Measurements from ENCODE around the gene SRA1.

SRA1 gene

GRCh38 chr5:140570488-140570887, 13.2 kb upstream of the SRA1 start:
- no peak for DNase-seq (ENCODE audit: low spot score)

DNA sequence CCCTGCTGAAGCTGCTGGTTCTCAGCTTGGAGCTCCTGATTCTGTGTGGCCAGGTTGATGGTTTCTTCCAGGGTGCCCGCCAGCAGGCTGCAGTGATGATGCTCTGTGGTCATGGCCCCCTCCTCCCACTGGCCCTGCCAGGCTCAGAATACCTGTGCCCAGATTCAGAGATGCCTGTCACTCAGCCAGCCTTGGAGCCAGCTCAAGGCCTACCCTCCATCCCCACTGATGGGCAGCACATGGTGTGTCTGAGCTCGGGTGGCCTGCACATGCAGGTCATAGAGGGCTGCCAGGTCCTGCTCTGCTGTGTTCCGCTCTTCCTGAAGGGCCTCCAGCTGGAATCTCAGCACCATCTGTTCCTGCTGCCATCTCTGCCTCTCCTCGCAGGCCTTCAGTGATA, 12.8 kb upstream of the SRA1 start:
- DNase-seq (ENCODE audit: low spot score), result no peak

GRCh38 chr5:140569197-140569596, 11.9 kb upstream of the SRA1 start:
- DNase-seq (ENCODE audit: low spot score), result no peak

- no peak for DNase-seq (ENCODE audit: low spot score)
Measured at GRCh38 chr5:140568443-140569063, 11.3 kb upstream of the SRA1 start.

GRCh38 chr5:140567871-140568270, 10.6 kb upstream of the SRA1 start:
- no peak for DNase-seq (ENCODE audit: low spot score)

DNA sequence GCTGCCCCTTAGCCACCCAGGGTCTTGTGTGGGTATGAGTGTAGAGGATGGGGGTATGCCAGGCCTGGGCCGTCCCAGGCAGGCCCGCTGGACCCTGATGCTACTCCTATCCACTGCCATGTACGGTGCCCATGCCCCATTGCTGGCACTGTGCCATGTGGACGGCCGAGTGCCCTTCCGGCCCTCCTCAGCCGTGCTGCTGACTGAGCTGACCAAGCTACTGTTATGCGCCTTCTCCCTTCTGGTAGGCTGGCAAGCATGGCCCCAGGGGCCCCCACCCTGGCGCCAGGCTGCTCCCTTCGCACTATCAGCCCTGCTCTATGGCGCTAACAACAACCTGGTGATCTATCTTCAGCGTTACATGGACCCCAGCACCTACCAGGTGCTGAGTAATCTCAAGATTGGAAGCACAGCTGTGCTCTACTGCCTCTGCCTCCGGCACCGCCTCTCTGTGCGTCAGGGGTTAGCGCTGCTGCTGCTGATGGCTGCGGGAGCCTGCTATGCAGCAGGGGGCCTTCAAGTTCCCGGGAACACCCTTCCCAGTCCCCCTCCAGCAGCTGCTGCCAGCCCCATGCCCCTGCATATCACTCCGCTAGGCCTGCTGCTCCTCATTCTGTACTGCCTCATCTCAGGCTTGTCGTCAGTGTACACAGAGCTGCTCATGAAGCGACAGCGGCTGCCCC, 10.0 kb upstream of the SRA1 start:
- DNase-seq (ENCODE audit: low spot score), result no peak

GRCh38 chr5:140566665-140567064, 9.4 kb upstream of the SRA1 start:
- DNase-seq (ENCODE audit: low spot score), result no peak

GRCh38 chr5:140565780-140566095, 8.5 kb upstream of the SRA1 start:
- no peak for DNase-seq (ENCODE audit: low spot score)

DNA sequence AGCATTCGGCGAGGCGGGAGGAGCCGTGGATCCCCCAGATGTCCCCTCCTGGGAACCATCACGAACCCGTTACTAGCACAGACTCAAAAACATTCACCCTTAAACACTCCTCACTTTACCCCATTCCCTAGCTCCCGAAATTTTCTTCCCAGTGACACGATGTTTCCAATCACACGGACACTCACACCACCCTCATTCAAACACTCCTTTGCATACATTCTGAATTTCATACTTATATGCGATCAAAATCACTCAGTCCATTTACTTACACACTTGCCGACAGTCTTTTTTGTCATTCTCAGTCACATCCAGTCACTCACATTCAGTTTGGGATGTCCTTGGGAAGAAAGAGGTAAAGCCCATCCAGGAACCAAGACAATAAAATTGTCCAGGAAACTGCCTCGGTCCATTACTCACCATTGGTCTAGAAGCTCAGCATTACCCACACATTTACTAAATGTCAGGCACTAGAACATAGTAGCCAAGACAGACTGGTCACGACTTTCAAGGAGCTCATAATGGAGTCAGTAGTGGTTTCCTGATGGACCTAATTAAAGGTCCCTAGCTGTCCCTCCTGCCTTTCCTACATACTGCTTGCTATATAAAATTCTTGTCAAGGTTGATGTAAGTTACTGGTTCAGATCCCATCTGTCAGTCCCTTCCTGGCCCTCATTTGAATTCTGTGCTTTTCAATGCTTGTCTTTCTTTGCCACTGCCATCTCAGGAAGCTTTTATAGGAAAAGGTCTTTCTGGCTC, 7.9 kb upstream of the SRA1 start:
- DNase-seq (ENCODE audit: low spot score), result no peak

DNA sequence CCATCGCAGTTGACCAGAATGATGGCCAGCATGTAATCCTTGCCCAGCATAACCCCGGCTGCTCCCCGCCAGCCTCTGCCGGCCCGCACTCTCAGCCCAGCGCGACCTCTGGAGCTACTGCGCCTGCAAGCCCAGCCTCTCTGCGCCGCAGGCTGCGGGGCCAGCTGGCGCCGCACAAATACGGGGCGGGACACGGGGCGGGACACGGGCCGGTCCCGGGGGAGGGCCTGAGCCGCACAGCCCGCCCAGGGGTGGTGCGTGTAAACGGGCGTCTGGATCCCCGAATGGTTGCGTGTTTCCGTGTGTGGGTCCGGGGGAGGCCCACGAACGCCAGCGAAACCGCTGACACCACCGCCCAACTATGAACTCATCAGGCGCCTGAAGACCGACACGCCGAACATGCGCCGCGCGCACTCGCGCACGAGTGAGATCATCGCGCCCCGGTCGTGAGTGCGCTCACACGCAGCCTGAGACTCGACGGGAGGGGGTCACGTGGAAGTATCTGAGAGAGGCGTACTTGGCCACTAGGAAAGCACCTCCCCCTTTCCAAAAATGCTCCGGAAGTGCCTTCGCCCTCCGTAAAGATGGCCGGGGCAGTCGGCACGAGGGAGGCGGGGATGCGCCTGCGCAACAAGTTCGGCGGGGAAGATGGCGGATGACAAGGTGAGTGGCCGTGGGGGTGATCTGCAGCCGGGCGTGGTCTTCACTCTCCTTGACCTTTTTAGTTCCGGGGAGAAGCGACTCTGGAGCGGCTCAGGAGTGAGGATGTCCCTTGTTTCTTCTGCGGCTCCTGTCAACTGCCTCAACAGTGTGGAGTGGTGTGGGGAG, 7.1 kb upstream of the SRA1 start, which contains the start of the genes APBB3 and SLC35A4:
Gene APBB3 (minus strand): TSS at position 403 of the 828 bp plus-strand sequence. CDS start 353 bp downstream, at position 50.
Gene SLC35A4 (plus strand): TSS at position 633 of the 828 bp plus-strand sequence. CDS start 2,342 bp downstream, outside the sequence.
- peak; percentile 98 for DNase-seq (ENCODE audit: low spot score)

GRCh38 chr5:140563596-140563995, 6.3 kb upstream of the SRA1 start:
- no peak for DNase-seq (ENCODE audit: low spot score)

DNA sequence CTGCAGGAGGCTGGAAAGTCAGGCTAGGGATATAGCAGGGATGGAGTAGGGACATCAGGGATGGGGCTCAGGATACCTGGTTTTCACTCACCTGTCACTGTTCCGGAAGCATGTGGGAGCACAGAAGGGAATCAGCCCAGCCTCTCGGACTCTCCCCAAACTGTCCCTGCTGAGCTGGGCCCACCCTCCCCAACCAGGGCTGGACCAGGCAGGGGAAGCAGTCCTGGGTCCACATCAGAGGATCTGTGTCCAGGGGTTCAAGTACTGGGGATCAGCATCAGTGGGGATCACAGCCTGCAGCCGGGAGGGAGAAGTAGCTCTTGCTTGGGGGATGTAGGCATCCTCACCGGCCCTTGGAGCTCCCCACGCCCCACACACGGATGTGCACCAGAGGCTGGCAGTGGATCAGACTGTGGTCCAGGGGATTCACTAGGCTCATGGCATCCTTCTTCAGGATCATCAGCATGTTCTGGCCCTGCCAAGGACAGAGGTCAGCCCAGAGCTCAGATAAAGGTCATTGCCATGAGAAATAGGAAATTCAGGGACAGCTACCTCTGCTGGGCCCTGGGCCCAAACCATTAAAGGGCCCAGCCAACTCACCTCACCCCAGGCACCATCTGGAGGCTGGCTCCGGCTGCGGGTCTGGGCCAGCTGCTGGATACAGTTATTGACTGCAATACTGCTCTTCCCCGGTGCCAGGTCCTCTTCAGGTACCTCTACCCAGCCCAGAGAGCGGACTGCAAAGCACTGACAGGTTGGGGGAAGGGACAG, 4.7 kb upstream of the SRA1 start:
- no peak for DNase-seq (ENCODE audit: low spot score)

DNA sequence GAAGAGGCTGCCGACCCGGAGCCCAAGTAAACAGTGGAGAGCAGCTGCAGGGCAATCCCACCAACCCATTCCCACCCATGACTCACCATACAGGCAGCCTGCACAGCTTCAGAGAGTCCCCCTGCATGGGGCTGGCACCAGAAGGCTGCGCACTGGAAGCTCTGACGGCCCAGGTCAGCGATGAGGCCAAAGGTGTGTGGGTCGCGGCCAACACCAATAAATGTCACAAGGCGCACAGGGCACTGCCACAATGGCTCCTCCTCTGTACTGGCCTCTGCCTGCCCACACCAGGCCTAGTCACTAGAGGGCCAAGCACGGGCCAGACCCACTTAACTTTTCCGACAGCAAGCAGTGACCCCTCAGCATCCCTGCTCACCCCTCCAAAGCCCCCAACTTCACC, 3.0 kb upstream of the SRA1 start:
- no peak for DNase-seq (ENCODE audit: low spot score)

DNA sequence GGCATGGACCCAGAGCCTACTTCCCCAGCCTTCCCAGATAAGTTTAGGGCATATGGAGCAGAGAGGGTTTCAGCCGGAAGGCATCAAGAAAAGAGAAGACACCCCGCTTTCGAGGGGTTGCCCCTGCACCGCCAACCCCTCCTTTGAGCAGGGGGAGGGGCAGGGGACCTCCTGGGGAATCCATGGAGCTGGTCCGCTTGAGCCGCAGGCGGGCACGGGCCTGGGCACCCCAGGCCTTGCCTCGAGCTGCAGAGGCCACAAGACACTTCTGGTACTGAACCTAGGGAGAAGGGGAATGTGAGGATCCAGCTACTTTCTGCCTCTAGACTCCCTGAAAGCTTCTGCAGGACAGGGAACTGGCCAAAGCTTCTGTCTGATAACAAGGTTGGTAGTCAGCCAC, 1.3 kb upstream of the SRA1 start:
- DNase-seq (ENCODE audit: low spot score), result no peak

- no peak for DNase-seq (ENCODE audit: low spot score)
Measured at GRCh38 chr5:140557965-140558364, 692 bp upstream of the SRA1 start.

- DNase-seq (ENCODE audit: low spot score), result no peak
Measured at GRCh38 chr5:140556438-140556837, 835 bp downstream of the SRA1 start.

GRCh38 chr5:140555747-140556312, 1.4 kb downstream of the SRA1 start:
- DNase-seq (ENCODE audit: low spot score), result peak; percentile 49

GRCh38 chr5:140554454-140554853, 2.8 kb downstream of the SRA1 start:
- DNase-seq (ENCODE audit: low spot score), result peak; percentile 67

DNA sequence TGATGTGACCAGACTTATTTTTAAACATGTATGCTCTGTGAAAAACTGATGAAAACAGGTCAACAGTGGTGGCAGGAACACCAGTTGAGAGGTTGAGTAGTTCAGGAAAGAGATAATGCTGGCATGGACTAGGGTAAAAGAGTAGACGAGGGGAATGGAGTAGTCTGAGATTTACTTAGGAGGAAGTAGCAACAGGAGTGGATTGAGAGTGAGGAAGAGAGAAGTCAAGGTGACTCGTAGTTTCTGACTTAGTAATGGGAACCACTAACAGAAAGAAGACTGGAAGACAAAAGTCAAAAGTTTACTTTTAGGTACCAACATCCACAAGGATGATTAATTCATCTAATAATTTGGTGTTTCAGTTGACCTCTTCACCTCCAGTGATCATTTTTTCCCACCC, 3.6 kb downstream of the SRA1 start:
- peak; percentile 30 for DNase-seq (ENCODE audit: low spot score)

DNA sequence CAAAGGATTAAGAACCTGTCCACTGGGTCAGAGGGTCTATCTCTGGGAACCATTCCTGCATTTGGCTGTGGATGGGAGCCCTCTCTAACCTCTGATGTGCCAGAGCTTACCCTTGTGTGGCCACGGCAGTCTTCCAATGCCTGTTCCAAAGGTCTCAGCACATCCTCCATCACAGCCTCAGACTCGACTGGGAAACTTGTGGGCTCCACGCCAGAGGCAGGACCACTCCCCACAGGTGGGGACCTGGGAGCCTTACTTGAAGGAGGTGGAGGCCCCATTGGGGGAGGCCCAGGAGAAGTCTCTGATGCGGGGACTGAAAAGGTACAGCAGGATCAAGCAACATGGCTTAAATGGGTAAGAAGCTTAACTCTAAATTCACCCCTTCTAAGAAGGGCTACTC, 5.4 kb downstream of the SRA1 start:
- no peak for DNase-seq (ENCODE audit: low spot score)
